CD4-positive, alpha-beta T cell treated with Interleukin-15 for 4 hours (primary cell): ENCODE measurements around the gene ANKRD28.
"Not testable (repeated sequence)": the region's sequence is repeated elsewhere in the genome, so short reads cannot be mapped to it uniquely, and the experiment has no call there.

ENCODE experiments used
- DNase-seq: peaks from one replicate; pipeline ENCODE4 v3.0.0-alpha.2; 2020; ENCODE audit warnings: low spot score

ANKRD28 gene

GRCh38 chr3:15803921-15804320, 6.1 kb upstream of the ANKRD28 start:
- no peak for DNase-seq

GRCh38 chr3:15801298-15801697, 3.5 kb upstream of the ANKRD28 start:
- DNase-seq, result no peak

- no peak for DNase-seq
Measured at GRCh38 chr3:15800780-15801179, 3.0 kb upstream of the ANKRD28 start.

- no peak for DNase-seq
Measured at GRCh38 chr3:15800327-15800726, 2.5 kb upstream of the ANKRD28 start.

GRCh38 chr3:15798533-15799245, 910 bp upstream of the ANKRD28 start:
- DNase-seq, result no peak

GRCh38 chr3:15796771-15797641, 773 bp downstream of the ANKRD28 start:
- peak; percentile 30 for DNase-seq

GRCh38 chr3:15796331-15796730, 1.4 kb downstream of the ANKRD28 start:
- DNase-seq, result no peak

GRCh38 chr3:15795651-15796308, 2.0 kb downstream of the ANKRD28 start:
- peak; percentile 69 for DNase-seq

- DNase-seq, result no peak
Measured at GRCh38 chr3:15794842-15795650, 2.7 kb downstream of the ANKRD28 start.

- peak; percentile 67 for DNase-seq
Measured at GRCh38 chr3:15794303-15794771, 3.4 kb downstream of the ANKRD28 start.

- DNase-seq, result no peak
Measured at GRCh38 chr3:15791525-15791924, 6.3 kb downstream of the ANKRD28 start.

GRCh38 chr3:15787941-15788340, 9.8 kb downstream of the ANKRD28 start:
- no peak for DNase-seq

GRCh38 chr3:15787526-15787925, 10.3 kb downstream of the ANKRD28 start:
- no peak for DNase-seq

- no peak for DNase-seq
Measured at GRCh38 chr3:15783361-15783969, 14.3 kb downstream of the ANKRD28 start.

- DNase-seq, result no peak
Measured at GRCh38 chr3:15782429-15782828, 15.3 kb downstream of the ANKRD28 start.

GRCh38 chr3:15781637-15782402, 16.0 kb downstream of the ANKRD28 start:
- no peak for DNase-seq

GRCh38 chr3:15781131-15781530, 16.6 kb downstream of the ANKRD28 start:
- no peak for DNase-seq

- no peak for DNase-seq
Measured at GRCh38 chr3:15779111-15779510, 18.7 kb downstream of the ANKRD28 start.

- DNase-seq, result no peak
Measured at GRCh38 chr3:15778332-15778858, 19.4 kb downstream of the ANKRD28 start.

GRCh38 chr3:15774931-15775560, 22.7 kb downstream of the ANKRD28 start:
- DNase-seq, result not testable (repeated sequence)
